ENCODE data around the gene PDRG1.

GRCh38 chr20:31897541-31897940 lies 54.3 kb downstream of the PDRG1 start:
- TF ChIP-seq CTCF (IDR thresholded peaks at IDR 0.05; ENCODE audit: low read length) (no peak), EZH2 (IDR thresholded peaks at IDR 0.05; ENCODE audit: borderline replicate concordance, low read length) (no peak)

Data from OCI-LY1 (cell line).